ENCODE measurements around the gene KDM4C.

KDM4C gene

GRCh38 chr9:6876195-6876894, 118.6 kb downstream of the KDM4C start:
- DNase-seq (ENCODE audit: low spot score): no peak
- Histone ChIP-seq H3K27ac (no peak overlapping the region), H3K4me3 (no peak overlapping the region)
- TF ChIP-seq CTCF (IDR thresholded peaks at IDR 0.05): no peak

GRCh38 chr9:6877671-6878161, 119.9 kb downstream of the KDM4C start:
- Histone ChIP-seq H3K4me3 (no peak overlapping the region), H3K27ac (no peak overlapping the region)
- DNase-seq (ENCODE audit: low spot score): no peak
- TF ChIP-seq CTCF (IDR thresholded peaks at IDR 0.05): no peak

- no peak for TF ChIP-seq CTCF (IDR thresholded peaks at IDR 0.05)
- Histone ChIP-seq H3K27ac (no peak overlapping the region), H3K4me3 (no peak overlapping the region)
- no peak for DNase-seq (ENCODE audit: low spot score)
Measured at GRCh38 chr9:6880626-6881025, 122.9 kb downstream of the KDM4C start.

- TF ChIP-seq CTCF (IDR thresholded peaks at IDR 0.05): no peak
- Histone ChIP-seq H3K27ac (no peak overlapping the region), H3K4me3 (no peak overlapping the region)
- DNase-seq (ENCODE audit: low spot score): no peak
Measured at GRCh38 chr9:6884101-6884500, 126.3 kb downstream of the KDM4C start.

- TF ChIP-seq CTCF (IDR thresholded peaks at IDR 0.05): no peak
Measured at GRCh38 chr9:6884990-6885389, 127.2 kb downstream of the KDM4C start.

GRCh38 chr9:6887051-6887450, 129.3 kb downstream of the KDM4C start:
- no peak for DNase-seq (ENCODE audit: low spot score)
- Histone ChIP-seq H3K27ac (no peak overlapping the region), H3K4me3 (no peak overlapping the region)
- no peak for TF ChIP-seq CTCF (IDR thresholded peaks at IDR 0.05)

More at GRCh38 chr9:6884990-6885389, 127.2 kb downstream of the KDM4C start:
- no peak overlapping the region for H3K4me3 ChIP-seq
- no peak for DNase-seq (ENCODE audit: low spot score)
- no peak overlapping the region for H3K27ac ChIP-seq

GRCh38 chr9:6889868-6890267, 132.1 kb downstream of the KDM4C start:
- H3K27ac ChIP-seq: no peak overlapping the region
- no peak overlapping the region for H3K4me3 ChIP-seq
- DNase-seq (ENCODE audit: low spot score): no peak
- no peak for TF ChIP-seq CTCF (IDR thresholded peaks at IDR 0.05)

All from coronary artery (tissue), 2 donors.